Erythroblast (primary cell): ENCODE measurements around the gene PAFAH1B1.

ENCODE experiments used
- GATA1 ChIP-seq: IDR thresholded peaks from 2 replicates; pipeline ENCODE4 v1.6.1; 2011; ENCODE audit warnings: low read depth, mild to moderate bottlenecking, control low read depth, low read length, moderate library complexity
- POLR2A ChIP-seq: IDR thresholded peaks from 2 replicates; pipeline ENCODE4 v1.6.1; 2011; ENCODE audit warnings: mild to moderate bottlenecking, low read length

DNA sequence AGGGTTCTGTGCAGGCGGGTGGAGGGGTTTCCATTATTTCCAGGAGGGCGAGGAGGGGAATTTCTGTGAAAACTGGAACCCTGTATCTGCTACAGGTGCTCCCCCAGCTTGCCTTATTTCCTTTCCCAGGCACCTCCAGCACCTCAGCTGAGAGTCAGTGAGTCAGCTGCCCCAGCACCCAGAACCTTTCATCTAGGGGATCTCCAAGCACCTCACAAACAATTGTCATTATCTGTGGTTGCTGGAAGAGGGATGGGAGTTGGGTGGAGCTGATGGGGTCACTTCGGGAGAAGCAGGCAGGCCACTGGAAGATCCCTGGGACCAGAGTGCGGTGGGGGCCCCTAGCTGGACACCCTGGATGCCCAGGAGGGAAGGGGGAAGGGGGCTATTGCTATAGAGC lies 128.1 kb downstream of the PAFAH1B1 start:
- TF ChIP-seq POLR2A (no peak), GATA1 (no peak)
